CD4-positive, alpha-beta T cell (primary cell): ENCODE results near the gene SGCE. TPM values are rescaled to one million over a fixed set of nuclear protein-coding genes. Genes with fewer than 3 reads are reported as not detected.

ENCODE experiments used
- ATAC-seq: fragments of 200-7000 bp; cut with Tn5 transposase; one replicate; pipeline ENCODE4 v1.10.0; 2022; ENCODE audit warnings: mild to moderate bottlenecking; ENCODE audit not compliant: poor library complexity
- CTCF ChIA-PET: fragments of 350-600 bp; sonication (Branson Sonifier 250); formaldehyde crosslinking; loops from one replicate; lab custom pipeline; 2021; ENCODE audit warnings: antibody characterized with exemption, inconsistent platforms; lab: Charles Lee
- POLR2A ChIA-PET: fragments of 350-600 bp; sonication (Branson Sonifier 250); formaldehyde crosslinking; loops from one replicate; lab custom pipeline; 2021; ENCODE audit warnings: antibody characterized with exemption, inconsistent platforms; lab: Charles Lee
- DNase-seq, 14 experiments: peaks; one replicate each; pipeline ENCODE4 v3.0.0-alpha.2; 2013 to 2020; ENCODE audit warnings: mixed read lengths in 2 of 14
- H3K27ac ChIP-seq, 2 donors: one replicate each; pipeline versions ENCODE4 v1.5.1 to v1.7.0; 2013; ENCODE audit warnings: low read length in 2 of 2, low read depth in 1 of 2, mild to moderate bottlenecking in 1 of 2
- H3K27me3 ChIP-seq, 2 experiments: 1 replicate in 1 of 2; 2 replicates in 1 of 2; pipeline versions ENCODE4 v1.6.1 to v1.7.0; 2013; ENCODE audit warnings: low read length in 2 of 2, control low read depth in 1 of 2, mild to moderate bottlenecking in 1 of 2, moderate library complexity in 1 of 2; ENCODE audit not compliant: insufficient read depth in 2 of 2, control insufficient read depth in 1 of 2
- H3K36me3 ChIP-seq: one replicate; pipeline ENCODE4 v1.6.1; 2013; ENCODE audit warnings: low read length, control low read depth; ENCODE audit not compliant: insufficient read depth
- H3K4me1 ChIP-seq: one replicate; pipeline ENCODE4 v1.6.1; 2013; ENCODE audit warnings: low read length, control low read depth; ENCODE audit not compliant: insufficient read depth
- H3K4me3 ChIP-seq: one replicate; pipeline ENCODE4 v1.5.1; 2013; ENCODE audit warnings: mild to moderate bottlenecking, low read length, moderate library complexity
- H3K9me3 ChIP-seq, 2 experiments: 1 replicate in 1 of 2; 2 replicates in 1 of 2; pipeline versions ENCODE4 v1.6.1 to v1.7.0; 2013; ENCODE audit warnings: low read length in 2 of 2, mild to moderate bottlenecking in 2 of 2, control low read depth in 1 of 2, moderate library complexity in 1 of 2; ENCODE audit not compliant: control insufficient read depth in 1 of 2, insufficient read depth in 1 of 2
- H3K27ac Mint-ChIP-seq: one replicate; pipeline ENCODE4 v1.8.0; 2020; ENCODE audit warnings: mixed read lengths
- H3K27me3 Mint-ChIP-seq: one replicate; pipeline ENCODE4 v1.8.0; 2021; ENCODE audit warnings: mixed read lengths
- H3K36me3 Mint-ChIP-seq: one replicate; pipeline ENCODE4 v1.8.0; 2021; ENCODE audit warnings: low read depth, mixed read lengths
- H3K4me1 Mint-ChIP-seq: one replicate; pipeline ENCODE4 v1.8.0; 2021; ENCODE audit warnings: low read depth, mixed read lengths
- H3K4me3 Mint-ChIP-seq: one replicate; pipeline ENCODE4 v1.8.0; 2020; ENCODE audit warnings: mild to moderate bottlenecking, mixed read lengths
- H3K9me3 Mint-ChIP-seq: one replicate; pipeline ENCODE4 v1.8.0; 2020; ENCODE audit warnings: mixed read lengths
- intact Hi-C, 2 experiments: fragments of 100-400 bp; cut with DNase I in 1 of 2; cut with micrococcal nuclease in 1 of 2; formaldehyde crosslinking; loops; one replicate each; pipeline versions ENCODE4 v1.15.1 to v1.9.0; 2023 to 2025; cut with DNase I, micrococcal nuclease
- total RNA-seq, 174 experiments: library from RNA in 2 of 174; stranded (reverse) in 2 of 174; gene quantifications; one replicate each; pipeline ENCODE4 v1.2.3 and lab custom pipeline; 2021 to 2026
- TF ChIP-seq, protein P1 (sequence below): fragments of 200-600 bp; IDR thresholded peaks from one replicate; pipeline ENCODE4 v1.8.0; 2022; ENCODE audit warnings: antibody characterized with exemption, mild to moderate bottlenecking

The SGCE gene
- total RNA-seq, 2 experiments from 2014 or later: 0.31 TPM; not detected in 1

DNA sequence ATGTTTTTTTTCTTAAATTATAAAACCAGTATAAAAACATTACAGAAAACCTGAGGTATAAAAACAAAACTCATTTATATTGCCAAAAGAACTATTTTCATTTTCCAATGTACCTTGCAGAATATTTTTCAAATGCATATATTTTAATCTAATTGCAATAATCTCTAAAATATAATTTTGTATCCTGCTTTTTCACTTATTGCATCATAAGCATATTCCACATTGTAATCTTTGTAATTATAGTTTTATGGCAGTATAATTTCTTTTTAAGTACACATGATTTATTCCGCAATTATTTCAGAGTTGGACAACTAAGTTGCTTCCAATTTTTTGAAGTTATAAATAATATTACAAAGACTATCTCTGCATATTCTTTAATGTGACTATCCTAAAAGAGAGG lies 43.7 kb downstream of the SGCE start:
- POLR2A ChIA-PET: no interaction called here
- no peaks in the 10 kb centered on the region for H3K36me3 ChIP-seq
- CTCF ChIA-PET: no interaction called here
- TF ChIP-seq, protein P1, sequence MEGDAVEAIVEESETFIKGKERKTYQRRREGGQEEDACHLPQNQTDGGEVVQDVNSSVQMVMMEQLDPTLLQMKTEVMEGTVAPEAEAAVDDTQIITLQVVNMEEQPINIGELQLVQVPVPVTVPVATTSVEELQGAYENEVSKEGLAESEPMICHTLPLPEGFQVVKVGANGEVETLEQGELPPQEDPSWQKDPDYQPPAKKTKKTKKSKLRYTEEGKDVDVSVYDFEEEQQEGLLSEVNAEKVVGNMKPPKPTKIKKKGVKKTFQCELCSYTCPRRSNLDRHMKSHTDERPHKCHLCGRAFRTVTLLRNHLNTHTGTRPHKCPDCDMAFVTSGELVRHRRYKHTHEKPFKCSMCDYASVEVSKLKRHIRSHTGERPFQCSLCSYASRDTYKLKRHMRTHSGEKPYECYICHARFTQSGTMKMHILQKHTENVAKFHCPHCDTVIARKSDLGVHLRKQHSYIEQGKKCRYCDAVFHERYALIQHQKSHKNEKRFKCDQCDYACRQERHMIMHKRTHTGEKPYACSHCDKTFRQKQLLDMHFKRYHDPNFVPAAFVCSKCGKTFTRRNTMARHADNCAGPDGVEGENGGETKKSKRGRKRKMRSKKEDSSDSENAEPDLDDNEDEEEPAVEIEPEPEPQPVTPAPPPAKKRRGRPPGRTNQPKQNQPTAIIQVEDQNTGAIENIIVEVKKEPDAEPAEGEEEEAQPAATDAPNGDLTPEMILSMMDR: no peak
- ATAC-seq (no peak), DNase-seq (no peak)
- Mint-ChIP-seq H3K27ac (no peak overlapping the region), H3K36me3 (no peaks in the 10 kb centered on the region), H3K9me3 (no peaks in the 10 kb centered on the region), H3K4me1 (no peaks in the 10 kb centered on the region), H3K4me3 (no peak overlapping the region), H3K27me3 (peaks cover 10% of the 10 kb centered on the region)
- intact Hi-C loops: no loop called here
- H3K4me3 ChIP-seq: no peak overlapping the region
- no peak overlapping the region for H3K27ac ChIP-seq
- peaks cover 0 to 9% of the 10 kb centered on the region in 2 experiments for H3K9me3 ChIP-seq
- no peaks in the 10 kb centered on the region for H3K27me3 ChIP-seq
- no peaks in the 10 kb centered on the region for H3K4me1 ChIP-seq

DNA sequence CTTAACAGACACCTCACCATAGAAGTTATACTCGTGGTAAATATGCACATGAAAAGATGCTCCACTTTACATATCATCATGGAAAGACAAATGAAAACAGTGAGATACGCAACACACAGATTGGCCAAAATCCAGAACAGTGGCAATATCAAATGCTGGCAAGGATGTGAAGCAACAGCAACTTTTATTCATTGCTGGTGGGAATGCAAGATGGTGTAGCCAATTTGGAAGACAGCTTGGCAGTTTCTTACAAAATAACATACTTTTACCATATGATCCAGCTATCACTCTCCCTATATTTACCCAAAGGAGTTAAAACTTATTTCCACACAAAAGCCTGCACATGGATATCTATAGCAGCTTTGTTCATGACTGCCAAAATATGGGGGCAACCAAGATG lies 46.4 kb downstream of the SGCE start:
- CTCF ChIA-PET: no interaction called here
- peaks cover 7% of the 10 kb centered on the region for H3K9me3 Mint-ChIP-seq
- peaks cover 10% of the 10 kb centered on the region for H3K27me3 Mint-ChIP-seq
- POLR2A ChIA-PET: no interaction called here
- DNase-seq: no peak
- no peak overlapping the region for H3K4me3 Mint-ChIP-seq
- H3K27ac ChIP-seq: no peak overlapping the region
- intact Hi-C loops: no loop called here
- no peak overlapping the region for H3K27ac Mint-ChIP-seq
- peaks cover 0 to 13% of the 10 kb centered on the region in 2 experiments for H3K9me3 ChIP-seq
- TF ChIP-seq, protein P1: no peak
- ATAC-seq: no peak
- H3K4me3 ChIP-seq: no peak overlapping the region
- H3K27me3 ChIP-seq: no peaks in the 10 kb centered on the region
- no peaks in the 10 kb centered on the region for H3K36me3 ChIP-seq
- no peaks in the 10 kb centered on the region for H3K4me1 ChIP-seq
- no peaks in the 10 kb centered on the region for H3K4me1 Mint-ChIP-seq
- peaks cover 5% of the 10 kb centered on the region for H3K36me3 Mint-ChIP-seq

DNA sequence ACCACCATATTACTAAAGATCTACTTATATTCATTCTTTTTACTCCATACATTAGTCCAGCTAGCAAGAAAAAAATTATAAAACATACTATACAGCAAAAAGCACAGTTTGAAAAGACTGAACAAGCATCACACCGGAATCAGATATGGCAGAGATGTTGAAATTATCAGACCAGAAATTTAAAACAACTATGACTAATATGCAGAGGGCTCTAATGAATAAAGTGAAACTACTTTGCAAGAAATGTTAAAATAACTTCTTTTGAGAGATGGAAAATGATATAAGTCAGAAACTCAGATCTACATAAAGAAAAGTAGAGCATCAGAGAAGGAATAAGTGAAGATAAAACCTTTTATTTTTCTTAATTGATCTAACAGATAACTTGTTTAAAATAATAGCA lies 50.9 kb downstream of the SGCE start:
- peaks cover 0 to 13% of the 10 kb centered on the region in 2 experiments for H3K9me3 ChIP-seq
- no peaks in the 10 kb centered on the region for H3K4me1 ChIP-seq
- H3K4me3 Mint-ChIP-seq: no peak overlapping the region
- H3K27ac ChIP-seq: no peak overlapping the region
- no peak for DNase-seq
- H3K27me3 ChIP-seq: no peaks in the 10 kb centered on the region
- peaks cover 7% of the 10 kb centered on the region for H3K9me3 Mint-ChIP-seq
- CTCF ChIA-PET: no interaction called here
- POLR2A ChIA-PET: no interaction called here
- no peaks in the 10 kb centered on the region for H3K36me3 ChIP-seq
- no peaks in the 10 kb centered on the region for H3K4me1 Mint-ChIP-seq
- H3K27me3 Mint-ChIP-seq: peaks cover 4% of the 10 kb centered on the region
- peaks cover 5% of the 10 kb centered on the region for H3K36me3 Mint-ChIP-seq
- no peak overlapping the region for H3K27ac Mint-ChIP-seq
- TF ChIP-seq, protein P1: no peak
- no peak for ATAC-seq
- H3K4me3 ChIP-seq: no peak overlapping the region
- intact Hi-C loops: no loop called here
